Measurements from ENCODE around the gene IGFL3.

The IGFL3 gene

DNA sequence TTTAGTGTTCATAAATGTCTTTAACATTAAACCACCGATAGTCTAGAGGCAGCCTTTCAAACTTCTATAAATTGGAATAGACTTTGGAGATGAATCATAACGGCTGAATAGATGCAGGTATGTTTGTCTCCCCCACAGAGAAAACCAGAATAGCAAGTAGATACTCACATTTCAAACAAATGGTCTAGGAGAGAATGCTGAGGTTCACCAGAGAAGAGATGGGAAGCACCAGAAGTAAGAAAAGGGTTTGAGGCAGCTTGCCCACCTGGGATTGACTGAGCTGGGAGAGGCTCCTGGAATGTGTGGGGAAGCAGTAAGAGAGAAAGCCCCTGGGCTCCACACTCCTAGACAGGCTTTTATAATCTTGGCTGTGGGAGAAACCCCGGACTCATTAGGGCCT is 6.4 kb downstream of the IGFL3 start:
- DNase-seq (ENCODE audit: extremely low read depth, low read depth) = no peak
- TF ChIP-seq, protein P1, sequence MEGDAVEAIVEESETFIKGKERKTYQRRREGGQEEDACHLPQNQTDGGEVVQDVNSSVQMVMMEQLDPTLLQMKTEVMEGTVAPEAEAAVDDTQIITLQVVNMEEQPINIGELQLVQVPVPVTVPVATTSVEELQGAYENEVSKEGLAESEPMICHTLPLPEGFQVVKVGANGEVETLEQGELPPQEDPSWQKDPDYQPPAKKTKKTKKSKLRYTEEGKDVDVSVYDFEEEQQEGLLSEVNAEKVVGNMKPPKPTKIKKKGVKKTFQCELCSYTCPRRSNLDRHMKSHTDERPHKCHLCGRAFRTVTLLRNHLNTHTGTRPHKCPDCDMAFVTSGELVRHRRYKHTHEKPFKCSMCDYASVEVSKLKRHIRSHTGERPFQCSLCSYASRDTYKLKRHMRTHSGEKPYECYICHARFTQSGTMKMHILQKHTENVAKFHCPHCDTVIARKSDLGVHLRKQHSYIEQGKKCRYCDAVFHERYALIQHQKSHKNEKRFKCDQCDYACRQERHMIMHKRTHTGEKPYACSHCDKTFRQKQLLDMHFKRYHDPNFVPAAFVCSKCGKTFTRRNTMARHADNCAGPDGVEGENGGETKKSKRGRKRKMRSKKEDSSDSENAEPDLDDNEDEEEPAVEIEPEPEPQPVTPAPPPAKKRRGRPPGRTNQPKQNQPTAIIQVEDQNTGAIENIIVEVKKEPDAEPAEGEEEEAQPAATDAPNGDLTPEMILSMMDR (IDR thresholded peaks at IDR 0.05; ENCODE audit: low read depth, low read length) = no peak

DNA sequence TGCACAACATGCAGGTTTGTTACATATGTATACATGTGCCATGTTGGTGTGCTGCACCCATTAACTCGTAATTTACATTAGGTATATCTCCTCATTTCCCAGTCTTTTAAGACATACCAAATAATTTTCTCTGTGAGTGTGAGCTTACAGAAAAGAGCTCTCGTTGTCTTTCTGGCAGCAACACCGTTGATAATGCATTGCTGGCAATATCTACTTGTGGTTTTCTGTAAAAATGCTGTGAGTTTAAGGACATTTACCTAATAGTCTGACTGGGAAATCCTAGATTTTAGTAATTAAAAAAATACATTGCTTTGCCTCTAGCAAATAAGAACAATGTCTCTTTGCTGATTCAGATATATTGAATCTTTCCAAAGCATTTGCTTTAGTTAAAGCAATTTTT is 8.4 kb downstream of the IGFL3 start:
- no peak for DNase-seq (ENCODE audit: extremely low read depth, low read depth)
- TF ChIP-seq, protein P1 (IDR thresholded peaks at IDR 0.05; ENCODE audit: low read depth, low read length) = no peak

DNA sequence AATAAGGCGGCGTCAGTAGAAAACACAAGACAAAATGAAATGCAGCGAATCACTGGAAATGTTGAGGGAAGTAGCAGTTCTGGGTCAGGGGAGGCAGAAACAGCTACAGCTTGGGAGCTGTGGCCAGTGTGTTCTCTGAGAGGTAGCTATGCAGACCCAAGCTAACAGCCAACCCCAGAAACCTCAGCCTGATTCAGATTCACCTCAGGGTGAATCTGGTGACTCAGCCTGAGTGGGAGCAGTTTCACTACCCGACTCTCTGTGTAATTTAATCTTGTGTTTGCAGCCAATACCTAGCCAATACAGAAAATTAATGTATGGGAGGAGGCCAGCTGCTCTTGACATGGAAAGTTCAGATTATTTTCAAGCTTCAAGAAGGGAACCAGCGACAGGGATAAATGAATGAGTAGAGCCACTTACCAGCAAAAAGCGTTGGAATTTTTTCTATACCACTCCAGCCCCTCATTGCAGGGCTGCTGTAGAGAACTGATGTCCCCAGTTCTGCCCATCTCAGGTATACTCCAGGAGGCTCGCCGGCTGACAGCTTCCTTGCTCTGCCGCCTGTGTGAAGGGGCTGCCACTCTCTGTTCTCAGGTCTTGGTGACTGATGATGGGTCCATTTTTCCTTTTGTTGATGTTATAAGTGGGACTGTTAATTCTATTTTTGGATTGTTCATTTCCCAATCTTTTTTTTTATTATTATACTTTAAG is 8.9 kb downstream of the IGFL3 start:
- peak; percentile 5 for DNase-seq (ENCODE audit: extremely low read depth, low read depth)

DNA sequence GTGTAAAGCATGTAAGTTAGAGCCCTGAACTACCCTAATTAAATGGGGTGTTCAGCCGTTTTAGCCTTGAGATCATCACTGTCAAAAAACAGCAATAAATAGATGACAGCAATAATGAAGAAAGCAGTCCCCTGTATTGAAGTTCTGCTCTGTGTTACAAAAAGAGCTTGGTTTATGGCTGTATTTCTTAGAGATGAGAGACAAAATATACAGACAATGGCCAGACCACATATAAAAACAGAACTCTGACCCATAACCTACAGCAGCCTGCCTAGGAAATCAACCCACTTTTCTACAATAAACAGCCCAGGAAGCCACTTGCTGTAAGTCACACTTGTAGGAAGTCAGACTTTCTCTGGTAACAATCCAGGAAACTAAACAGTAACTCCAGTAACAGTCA is 10.8 kb downstream of the IGFL3 start:
- TF ChIP-seq, protein P1 (IDR thresholded peaks at IDR 0.05; ENCODE audit: low read depth, low read length) = no peak
- DNase-seq (ENCODE audit: extremely low read depth, low read depth) = no peak

More for the DNA sequence above, 8.9 kb downstream of the IGFL3 start:
- TF ChIP-seq, protein P1 (IDR thresholded peaks at IDR 0.05; ENCODE audit: low read depth, low read length) = no peak

DNA sequence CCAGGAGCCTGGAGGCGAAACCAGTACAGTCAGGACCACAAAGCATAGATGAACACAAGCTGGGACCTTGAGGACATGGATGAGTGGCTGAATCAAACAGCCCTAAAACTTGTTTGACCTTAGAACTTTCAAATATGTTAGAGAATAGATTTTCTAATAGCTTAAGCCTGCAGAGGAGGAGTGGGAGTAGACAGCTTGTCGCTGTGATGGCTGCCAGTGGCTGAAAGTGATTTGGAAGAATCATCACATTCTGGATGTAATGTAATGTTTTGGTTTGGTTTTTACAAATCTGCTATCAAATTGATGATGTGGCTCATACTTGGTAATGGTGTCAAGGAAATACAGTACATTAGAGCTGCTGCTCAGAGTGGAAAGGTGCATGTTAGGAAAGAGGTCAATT is 12.0 kb downstream of the IGFL3 start:
- DNase-seq (ENCODE audit: extremely low read depth, low read depth) = no peak
- TF ChIP-seq, protein P1 (IDR thresholded peaks at IDR 0.05; ENCODE audit: low read depth, low read length) = no peak

DNA sequence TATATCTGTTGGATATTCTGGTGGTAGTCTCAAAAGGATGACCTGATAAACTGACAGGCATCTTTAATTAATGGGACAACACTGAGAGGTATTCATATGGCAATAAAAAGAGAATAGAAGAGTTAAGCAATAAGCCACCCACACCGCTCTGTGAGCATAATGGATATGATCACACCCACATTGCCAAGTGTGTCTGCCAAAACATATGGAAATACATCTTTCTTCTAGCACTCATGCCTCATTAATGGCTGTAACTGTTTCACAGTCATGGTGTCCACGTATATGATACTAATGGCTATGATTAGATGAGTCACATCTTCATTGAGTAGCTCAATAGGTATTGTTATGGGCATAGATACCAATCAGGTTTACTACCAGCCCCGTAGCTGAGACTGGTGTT is 13.1 kb downstream of the IGFL3 start:
- TF ChIP-seq, protein P1 (IDR thresholded peaks at IDR 0.05; ENCODE audit: low read depth, low read length) = no peak

DNA sequence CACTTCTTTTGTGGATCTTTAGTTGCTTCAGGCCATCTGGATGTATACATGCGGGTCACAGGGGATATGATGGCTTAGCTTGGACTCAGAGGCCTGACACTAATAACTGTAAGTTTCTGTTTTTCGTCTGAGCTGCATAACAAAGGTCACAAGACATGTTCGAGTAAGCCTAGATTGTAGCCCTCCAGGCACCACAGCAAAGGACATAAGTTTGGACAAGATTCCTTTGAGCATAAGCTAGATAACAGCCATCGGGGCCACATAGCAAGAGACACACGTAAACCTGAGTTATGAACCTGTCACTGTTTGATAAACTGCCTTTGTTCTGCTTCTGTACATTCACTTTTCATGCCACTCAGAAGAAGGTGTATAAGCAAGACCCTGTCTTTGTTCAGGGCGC is 14.6 kb downstream of the IGFL3 start:
- TF ChIP-seq, protein P1 (IDR thresholded peaks at IDR 0.05; ENCODE audit: low read depth, low read length) = no peak
- no peak for DNase-seq (ENCODE audit: extremely low read depth, low read depth)

More for the DNA sequence above, 13.1 kb downstream of the IGFL3 start:
- DNase-seq (ENCODE audit: extremely low read depth, low read depth) = no peak

All from AG09319 (cell line).